Stimulated activated CD8-positive, alpha-beta memory T cell treated with anti-CD3 and anti-CD28 coated beads, Interleukin-7, amount 100 ng/mL, for 48 hours (primary cell): ENCODE measurements around the gene TMEM184B.
A peak's percentile ranks its signal among the peaks of the same experiment; 100 is the strongest.
"Not testable (repeated sequence)": the region's sequence is repeated elsewhere in the genome, so short reads cannot be mapped to it uniquely, and the experiment has no call there.

Experiments
- DNase-seq, 2 donors: peaks; one replicate each; pipeline ENCODE4 v3.0.0-alpha.2; 2020; ENCODE audit warnings: low read depth in 1 of 2; ENCODE audit errors: extremely low read depth in 1 of 2

The TMEM184B gene

GRCh38 chr22:38184788-38185187 is 88.0 kb downstream of the TMEM184B start:
- DNase-seq, result no peak

- peak; percentile 97 to 99 for DNase-seq
These were observed 91.2 kb downstream of the TMEM184B start, which contains the start of gene PLA2G6 for GRCh38 chr22:38181453-38182200. Gene PLA2G6, minus strand, starts transcription at chr22:38181830. Its CDS starts 12,404 bp downstream, at chr22:38169426.

- DNase-seq, result no peak
These were observed 91.9 kb downstream of the TMEM184B start for GRCh38 chr22:38180841-38181452.

- DNase-seq, result not testable (repeated sequence)
These were observed 94.2 kb downstream of the TMEM184B start for GRCh38 chr22:38178605-38178937.

GRCh38 chr22:38177926-38178604 is 94.7 kb downstream of the TMEM184B start:
- DNase-seq, result no peak

GRCh38 chr22:38177571-38177925 is 95.3 kb downstream of the TMEM184B start:
- DNase-seq, result not testable (repeated sequence)

GRCh38 chr22:38177044-38177443 is 95.8 kb downstream of the TMEM184B start:
- no peak for DNase-seq

- DNase-seq, result no peak
These were observed 96.6 kb downstream of the TMEM184B start for GRCh38 chr22:38176170-38176741.

GRCh38 chr22:38175206-38176118 is 97.3 kb downstream of the TMEM184B start:
- DNase-seq, result no peak

- no peak for DNase-seq
These were observed 98.2 kb downstream of the TMEM184B start for GRCh38 chr22:38174626-38175025.

GRCh38 chr22:38173641-38173906 is 99.2 kb downstream of the TMEM184B start:
- no peak for DNase-seq

- peak in 1 of 2 donors; percentile 37 for DNase-seq
These were observed 99.8 kb downstream of the TMEM184B start for GRCh38 chr22:38172832-38173640.

- no peak for DNase-seq
These were observed 100.6 kb downstream of the TMEM184B start for GRCh38 chr22:38171927-38172831.

GRCh38 chr22:38170469-38170868 is 102.3 kb downstream of the TMEM184B start:
- no peak for DNase-seq
